GM21619 (cell line): ENCODE results near the gene MMP2.

Experiments used
- ATAC-seq: cut with Tn5 transposase; IDR thresholded peaks from one replicate; pipeline ENCODE4 v1.9.1; 2021; ENCODE audit not compliant: unreplicated experiment

MMP2 gene

DNA sequence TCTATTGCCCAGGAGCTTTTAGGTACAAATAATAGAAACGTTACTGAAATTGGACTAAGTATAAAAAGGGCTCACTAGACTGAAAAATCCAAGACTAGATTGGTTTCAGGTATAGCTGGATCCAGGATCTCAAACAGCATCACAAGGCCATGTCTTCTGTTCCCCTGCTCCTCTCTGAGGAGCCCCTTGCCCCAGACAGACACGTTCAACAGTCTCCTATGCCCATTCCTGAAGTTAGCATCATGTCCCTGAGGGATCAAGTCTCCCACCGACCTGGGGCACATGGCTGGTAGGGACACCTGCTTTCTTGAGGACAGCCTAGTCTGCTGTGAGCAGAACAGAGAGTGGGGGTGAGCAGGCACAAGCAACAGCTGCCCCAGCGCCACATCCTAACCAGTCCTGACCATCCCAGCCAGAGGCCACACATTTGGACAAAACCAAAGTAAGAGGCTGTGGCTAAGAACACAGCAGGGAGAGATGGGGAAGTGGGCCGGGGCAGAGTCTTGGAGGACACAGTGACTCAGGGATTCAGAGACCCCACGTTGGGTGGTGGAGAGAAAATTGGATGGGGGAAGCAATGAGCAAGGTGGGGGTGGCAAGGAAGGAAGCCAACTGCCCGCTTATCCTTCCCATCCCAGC lies 10.5 kb upstream of the MMP2 start:
- no peak for ATAC-seq

DNA sequence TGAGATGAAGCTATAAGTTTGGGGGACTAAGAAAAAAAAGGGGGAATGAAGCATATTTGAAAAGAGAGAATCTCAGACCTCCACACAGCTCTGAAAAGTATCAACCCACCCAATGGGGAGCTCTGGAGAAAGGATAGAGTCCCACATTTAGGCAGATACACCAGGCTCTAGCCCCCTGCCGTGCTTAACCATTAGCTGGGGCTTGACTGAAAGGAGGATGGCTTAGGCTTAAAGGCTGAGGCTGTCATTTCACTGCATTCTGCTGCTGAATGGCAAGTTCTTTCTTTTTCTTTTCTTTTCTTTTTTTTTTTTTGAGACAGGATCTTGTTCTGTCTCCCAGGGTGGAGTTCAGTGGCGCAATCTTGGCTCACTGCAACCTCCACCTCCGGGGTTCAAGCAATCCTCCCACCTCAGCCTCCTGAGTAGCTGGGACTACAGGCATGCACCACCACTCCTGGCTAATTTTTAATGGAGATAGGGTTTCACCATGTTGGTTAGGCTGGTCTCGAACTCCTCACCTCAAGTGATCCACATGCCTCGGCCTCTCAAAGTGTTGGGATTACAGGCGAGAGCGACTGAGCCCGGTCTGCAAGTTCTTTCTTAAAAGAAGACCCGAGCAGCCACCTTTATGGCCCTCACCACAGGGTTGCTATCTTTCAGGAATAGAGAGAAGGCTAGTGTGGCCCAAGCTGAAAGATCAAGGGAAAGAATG lies 9.0 kb upstream of the MMP2 start:
- ATAC-seq: no peak

DNA sequence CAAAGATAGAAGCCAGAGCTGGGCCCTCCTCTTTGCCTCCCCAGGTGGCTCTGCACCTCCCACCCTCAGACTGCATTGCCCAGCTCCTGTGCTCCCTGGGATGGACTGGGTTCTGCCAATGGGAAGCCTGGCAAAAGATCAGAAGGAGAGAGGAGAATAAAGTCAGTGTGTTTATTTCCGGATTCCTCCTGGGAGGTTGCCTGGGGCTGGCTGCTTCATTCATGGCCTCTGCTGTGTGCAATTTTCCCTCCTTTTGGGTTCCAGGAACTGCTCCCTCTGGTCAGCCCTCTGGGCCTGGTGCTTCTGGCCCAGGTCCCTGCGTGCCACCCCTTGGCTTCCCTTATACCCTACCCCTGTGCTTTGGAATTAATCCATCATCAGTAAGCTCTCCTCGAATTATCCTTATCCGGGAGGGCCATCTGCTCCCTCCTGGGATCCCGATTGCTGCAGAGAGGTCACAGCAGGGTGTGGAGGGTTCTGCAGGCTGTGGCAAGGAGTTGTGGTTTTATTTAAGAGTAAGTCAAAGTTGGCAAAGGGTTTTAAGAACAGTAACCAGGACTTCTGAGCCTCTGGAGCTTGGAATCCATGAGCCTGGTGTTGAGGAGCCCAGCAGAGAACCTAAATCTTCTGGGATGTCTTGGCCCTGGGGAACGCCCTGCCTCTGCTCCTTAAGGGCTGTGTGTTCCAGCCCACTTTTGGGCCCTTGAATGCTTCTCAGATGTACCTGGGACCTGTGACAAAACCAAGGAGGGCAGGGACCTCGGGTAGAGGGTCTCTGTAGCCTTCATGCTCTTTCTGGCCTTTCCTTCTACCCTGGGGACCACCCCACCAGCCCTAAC lies 8.2 kb upstream of the MMP2 start:
- ATAC-seq: no peak

DNA sequence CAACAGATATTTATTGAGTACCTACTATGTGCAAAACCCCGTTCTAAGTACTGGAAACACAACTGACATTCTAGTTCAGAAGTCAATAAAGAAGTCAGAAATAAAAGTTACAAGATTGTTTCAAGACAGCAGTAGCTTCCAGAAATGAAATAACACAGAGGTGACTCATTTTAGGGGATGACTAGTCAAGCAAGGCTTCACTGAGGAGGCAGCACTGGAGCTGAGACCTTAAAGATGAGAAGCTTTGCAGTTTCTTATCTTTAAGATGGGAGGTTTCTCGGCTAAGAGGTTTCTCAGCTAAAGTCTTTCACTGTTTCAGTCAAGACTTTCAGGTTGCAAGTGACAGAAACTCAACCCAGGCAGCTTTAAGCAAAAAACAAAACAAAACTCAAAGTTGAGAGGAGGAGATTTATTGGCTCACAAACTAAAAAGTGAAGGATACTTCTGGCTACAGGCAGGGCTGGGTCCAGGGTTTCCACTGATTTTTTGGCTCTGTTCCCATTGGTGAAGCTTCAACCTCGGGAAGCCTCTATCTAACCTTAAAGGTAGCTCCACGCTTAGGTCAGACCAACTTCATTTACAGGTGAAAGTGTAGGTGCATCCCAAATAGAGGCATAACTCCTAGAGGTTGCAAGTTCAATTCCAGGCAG lies 7.4 kb upstream of the MMP2 start:
- peak; percentile 79 for ATAC-seq

DNA sequence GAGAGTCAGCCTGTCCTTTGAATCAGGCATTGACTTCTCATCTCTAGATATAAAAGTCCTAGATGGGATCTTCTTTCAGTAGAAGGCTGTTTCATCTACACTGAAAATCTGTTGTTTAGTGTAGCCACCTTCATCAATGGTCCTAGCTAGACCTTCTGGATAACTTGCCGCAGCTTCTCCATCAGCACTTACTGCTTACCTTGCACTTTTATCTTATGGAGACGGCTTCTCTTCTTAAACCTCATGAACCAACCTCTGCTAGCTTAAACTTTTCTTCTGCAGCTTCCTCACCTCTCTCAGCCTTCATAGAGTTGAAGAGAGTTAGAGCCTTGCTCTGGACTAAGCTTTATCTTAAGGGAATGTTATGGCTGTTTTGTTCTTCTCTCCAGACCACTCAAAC lies 5.4 kb upstream of the MMP2 start:
- ATAC-seq: no peak

DNA sequence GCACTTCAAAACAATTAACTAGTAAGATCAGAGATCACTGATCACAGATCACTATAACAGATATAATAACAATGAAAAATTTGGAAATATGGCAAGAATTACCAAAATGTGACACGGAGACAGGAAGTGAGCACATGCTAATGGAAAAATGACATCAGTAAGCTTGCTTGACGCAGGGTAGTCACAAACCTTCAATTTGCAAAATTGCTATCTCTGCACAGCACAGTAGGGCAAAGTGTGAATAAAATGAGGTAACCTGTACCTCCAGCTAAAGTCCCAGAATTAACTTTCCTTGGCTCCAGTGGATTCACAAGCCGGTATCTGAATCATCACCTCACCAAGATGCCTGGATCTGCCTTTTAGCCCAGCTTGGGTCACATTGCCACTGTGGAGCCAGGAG lies 4.2 kb upstream of the MMP2 start:
- ATAC-seq: no peak

DNA sequence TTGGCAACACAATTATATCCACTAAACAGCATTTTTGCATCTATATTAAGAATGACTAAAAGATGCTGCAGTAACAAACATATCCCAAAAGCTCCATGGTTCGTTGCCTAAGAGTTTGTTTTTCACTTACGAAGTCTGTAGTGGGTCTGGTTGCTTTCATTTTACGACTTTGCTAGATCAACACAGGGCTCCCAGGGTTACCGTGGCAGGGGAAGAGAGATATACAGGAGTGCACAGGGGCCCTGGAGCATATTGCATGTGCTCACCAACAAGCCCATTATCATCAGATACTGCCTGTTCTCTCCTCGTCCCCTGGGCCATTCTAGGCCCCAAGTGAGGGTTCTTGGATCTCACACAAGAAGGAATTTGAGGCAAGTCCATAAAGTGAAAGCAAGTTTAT lies 3.1 kb upstream of the MMP2 start:
- ATAC-seq: no peak

DNA sequence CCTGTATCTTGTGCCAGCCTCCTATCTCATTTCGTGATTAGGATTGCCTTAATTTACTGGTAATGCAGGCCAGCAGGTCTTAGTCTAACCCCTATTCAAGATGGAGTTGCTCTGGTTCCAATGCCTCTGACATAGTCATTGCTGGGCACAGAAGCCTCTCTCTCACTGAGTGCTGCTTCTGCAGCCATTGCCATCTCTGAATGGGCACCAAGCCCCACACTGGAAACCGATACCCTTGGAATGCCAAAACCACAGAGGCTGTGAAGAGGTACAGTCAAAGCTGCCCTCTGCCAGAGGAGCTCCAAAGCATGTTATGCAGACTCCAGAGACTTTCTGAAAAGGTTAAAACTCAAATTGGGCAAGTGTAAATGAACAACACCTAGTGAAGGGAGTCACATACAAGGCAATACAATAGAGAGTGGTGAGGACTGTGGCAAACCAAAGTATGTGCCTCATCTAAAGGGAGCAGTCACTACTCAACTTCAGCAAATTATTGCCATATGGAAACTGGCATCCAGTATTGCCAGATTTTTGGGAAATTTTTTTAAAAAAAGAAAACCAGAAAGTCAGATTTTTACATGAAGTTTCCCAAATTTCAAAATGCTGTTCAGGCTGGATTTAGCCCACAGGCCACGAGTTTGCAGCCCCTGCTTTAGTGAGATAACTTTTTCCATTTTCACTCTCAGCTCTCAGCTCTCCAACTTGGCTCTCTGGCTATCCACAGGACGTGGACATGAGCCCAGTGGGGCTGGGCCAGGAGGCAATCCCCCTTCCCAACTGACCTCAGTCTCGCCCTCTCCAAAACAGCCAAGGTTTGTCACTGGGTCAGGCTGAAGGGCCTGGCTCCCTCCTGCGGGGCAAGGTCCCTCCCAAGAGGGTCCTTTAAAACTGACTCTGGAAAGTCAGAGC lies 2.1 kb upstream of the MMP2 start:
- ATAC-seq: no peak

DNA sequence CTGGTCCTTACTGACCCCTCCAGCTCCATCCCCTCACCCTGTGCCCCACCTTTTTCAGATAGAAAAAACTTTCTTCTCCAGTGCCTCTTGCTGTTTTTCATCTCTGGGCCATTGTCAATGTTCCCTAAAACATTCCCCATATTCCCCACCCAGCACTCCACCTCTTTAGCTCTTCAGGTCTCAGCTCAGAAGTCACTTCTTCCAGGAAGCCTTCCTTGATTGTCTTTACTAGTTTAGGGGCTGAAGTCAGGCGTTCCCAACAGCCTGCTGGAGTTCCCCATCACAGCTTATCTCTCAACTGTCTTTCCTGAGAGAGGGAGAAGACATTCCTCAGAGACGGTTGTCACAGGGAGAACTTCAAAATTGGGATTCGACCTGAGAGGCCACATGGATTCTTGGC lies 1.3 kb upstream of the MMP2 start:
- no peak for ATAC-seq

DNA sequence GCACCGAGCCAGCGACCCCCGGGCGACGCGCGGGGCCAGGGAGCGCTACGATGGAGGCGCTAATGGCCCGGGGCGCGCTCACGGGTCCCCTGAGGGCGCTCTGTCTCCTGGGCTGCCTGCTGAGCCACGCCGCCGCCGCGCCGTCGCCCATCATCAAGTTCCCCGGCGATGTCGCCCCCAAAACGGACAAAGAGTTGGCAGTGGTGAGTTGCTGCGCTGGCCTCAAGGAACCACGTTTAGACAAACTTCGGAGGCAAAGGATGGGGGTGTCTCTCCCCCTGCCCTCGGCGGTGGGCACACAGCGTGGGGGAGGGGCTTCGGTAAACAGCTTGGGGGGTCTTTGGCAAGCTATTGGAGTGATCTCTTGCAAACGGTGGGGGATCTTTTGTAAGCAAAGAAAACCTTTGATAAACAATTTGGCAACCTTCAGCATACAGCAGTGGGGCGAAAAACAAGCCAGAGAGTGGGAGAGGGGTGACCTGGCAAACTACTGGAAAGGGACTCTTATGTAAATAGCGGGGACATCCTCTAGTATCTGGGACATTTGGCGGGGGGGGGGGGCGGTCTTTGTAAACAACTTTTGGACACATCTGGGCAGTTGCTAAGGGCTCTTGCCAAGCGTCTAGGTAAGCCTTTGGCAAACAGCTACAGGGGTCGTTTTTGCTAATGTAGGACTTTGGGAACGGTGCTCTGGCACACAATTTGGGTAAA lies 587 bp downstream of the MMP2 start:
- ATAC-seq: no peak

DNA sequence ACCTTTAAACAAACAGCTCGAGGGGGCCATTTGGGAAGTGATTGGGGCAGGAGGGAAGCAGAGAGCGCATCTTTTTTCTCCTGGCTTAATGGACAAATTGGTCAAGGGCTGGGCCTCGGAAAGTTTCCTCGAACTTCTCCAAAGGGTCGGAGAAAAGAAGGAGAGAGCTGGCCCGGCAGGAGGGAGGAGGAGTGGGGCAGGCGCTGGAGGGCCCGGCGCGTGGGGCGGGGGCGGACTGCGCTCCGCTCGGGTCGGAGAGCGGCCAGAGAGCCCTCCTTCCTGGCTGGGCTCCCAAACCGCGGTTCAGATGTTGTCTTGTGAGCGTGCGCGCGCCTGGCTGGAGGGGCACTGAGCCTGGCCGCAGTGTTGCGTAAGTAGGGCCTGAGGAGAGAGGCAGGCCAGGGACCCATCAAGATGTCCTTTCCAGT lies 1.2 kb downstream of the MMP2 start:
- no peak for ATAC-seq

DNA sequence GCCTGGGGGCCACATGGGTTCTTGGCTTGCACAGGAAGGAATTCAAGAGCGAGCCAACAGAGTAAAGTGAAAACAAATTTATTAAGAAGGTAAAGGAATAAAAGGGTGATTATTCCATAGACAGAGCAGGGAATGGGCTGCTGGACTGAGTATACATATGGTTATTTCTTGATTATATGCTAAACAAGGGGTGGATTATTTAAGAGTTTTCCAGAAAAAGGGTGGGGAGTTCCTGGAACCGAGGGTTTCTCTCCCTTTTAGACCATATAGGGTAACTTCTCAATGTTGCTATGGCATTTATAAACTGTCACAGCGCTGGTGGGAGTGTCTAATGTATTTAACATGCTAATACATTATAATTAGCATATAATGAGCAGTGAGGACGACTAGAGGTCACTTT lies 2.0 kb downstream of the MMP2 start:
- ATAC-seq: no peak

DNA sequence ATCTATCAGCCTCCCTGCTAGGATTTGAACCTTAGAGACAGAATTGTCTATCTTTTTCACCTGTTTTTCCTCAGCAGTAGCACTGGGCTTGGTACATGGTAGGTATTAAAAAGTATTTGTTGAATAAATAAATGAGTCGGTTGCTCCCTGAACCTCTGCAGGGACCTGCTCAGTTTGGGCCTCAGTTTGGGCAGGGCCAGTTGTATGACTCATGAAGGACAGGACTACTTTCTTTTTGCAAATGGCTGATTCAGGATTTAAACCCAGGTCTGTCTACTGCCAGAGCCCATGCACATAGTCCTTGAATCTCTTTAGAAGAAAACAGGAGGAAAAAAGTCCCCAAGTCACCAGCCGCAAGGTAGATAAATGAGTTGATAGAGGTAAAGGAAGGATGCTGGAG lies 3.1 kb downstream of the MMP2 start:
- no peak for ATAC-seq

DNA sequence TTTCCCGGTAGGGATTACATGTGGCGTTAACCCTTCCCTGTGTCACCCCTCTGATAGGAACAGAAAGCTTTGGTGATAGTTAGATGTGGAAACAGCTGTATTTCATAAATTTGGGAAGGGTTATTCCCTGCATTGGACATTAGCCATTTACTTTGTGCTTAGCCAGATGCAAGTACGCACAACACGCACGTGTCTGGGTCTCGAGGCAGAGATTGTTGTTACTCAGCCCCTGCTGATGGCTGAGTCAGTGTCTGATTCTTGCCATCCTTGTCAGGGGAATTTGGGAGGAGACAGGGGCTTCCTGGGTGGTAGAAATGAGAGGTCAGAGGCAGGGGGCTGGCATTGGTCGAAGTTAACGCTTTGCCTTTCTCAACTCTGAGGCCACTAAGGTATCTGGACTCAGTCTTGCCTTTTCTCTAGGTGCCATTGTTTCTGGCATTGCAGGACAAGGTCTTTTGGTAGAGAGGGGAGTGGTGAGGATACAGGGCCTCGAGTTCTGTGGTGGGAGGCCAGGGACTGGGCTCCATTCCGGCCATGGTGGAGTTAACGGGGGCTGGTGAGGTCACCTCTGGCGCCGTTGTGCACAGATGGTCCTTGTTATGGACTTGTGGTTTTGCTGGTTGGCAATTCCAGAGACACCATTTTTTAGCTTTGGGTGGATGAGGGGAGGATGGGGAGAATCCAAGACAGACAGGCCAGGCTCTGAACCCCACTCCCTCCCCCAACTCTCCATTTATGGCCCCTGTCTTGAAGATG lies 8.2 kb downstream of the MMP2 start:
- ATAC-seq: no peak

DNA sequence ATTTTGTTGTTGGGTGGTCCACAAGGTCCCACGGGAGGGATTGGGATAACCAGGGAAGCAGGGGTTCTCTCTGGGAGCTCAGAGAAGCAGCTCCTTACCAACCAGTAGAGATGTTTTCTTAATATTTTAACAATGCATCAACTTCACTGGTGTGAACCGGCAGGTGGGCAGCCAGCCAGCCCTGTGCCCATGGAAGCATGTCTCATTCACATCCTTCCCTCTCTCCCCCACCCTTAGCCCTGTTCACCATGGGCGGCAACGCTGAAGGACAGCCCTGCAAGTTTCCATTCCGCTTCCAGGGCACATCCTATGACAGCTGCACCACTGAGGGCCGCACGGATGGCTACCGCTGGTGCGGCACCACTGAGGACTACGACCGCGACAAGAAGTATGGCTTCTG lies 9.3 kb downstream of the MMP2 start:
- ATAC-seq: no peak

DNA sequence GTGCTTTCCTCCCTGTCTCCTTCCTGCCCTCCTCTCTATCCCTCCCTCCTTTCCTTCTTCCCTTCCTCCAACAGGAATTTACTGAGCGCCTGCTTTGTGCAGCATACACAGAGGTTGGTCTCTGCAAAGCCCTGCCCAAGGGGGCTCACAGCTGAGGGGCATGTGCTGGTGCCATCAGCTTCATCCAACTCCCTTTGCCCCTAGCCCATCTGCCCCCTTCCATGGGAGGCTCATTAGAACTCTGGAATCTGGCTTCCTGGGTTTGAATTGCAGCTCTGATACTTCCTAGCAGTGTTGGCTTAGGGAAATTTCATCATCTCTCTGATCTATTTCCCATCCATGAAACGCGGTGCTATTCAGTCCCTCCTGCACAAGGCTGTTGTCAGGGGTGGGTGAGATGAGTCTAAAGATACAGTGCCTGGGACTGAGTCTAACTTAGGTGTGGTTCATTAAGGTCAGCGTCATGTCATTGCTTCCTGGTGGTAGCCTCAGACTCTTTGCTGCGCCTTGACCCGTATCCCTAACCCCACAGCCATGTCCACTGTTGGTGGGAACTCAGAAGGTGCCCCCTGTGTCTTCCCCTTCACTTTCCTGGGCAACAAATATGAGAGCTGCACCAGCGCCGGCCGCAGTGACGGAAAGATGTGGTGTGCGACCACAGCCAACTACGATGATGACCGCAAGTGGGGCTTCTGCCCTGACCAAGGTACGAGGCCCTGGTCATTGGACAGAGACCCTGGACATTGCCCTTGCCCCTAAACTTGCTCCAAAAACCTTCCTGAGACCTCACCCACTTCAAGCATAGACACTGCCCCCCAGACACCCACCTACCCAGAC lies 10.3 kb downstream of the MMP2 start:
- no peak for ATAC-seq

DNA sequence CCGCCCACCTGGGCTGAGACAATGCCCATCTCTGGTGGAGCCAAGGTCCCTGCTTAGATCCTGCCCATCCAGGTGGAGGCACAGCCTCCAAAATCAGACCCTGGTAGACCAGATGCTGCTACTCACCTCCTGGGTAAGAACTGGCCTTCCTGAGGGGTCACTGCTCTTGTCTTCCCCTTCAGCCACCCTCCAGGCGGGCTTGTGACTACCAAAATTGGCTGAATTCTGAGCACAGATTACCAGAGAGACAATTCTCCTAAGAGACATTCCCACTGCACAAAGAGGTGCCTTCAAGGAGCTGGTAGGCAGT lies 10.9 kb downstream of the MMP2 start:
- ATAC-seq: no peak

DNA sequence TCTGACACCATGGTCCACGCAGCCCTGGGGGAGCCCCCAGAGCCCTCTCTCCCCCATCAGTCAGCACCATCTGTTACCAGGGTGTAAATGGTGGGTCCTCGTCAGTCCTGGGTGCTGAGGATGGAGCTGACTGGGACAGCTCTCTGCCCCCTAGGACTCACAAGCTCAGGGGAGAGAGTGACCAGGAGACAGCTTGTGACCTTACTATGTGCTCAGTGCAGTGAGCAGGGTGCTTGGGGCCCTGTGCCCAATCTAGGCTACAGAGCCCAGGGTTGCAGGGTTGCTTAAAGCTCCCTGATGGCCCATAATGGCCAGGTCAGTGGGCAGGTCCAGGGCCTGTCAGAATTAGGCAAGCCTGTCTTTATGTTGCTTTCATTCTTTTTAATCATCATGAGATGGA lies 11.3 kb downstream of the MMP2 start:
- ATAC-seq: no peak

DNA sequence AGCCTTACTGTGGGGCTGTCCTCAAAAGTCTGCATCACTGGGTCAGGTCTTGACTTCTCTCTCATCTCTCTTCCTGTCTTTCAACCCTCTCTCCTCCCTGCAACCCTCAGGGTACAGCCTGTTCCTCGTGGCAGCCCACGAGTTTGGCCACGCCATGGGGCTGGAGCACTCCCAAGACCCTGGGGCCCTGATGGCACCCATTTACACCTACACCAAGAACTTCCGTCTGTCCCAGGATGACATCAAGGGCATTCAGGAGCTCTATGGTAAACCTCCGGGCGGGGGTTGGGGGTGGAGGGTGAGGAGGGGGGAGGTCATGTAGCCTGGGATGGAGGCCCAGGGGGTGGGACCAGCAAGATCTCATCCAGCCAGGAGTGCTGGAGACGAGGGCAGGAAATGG lies 12.7 kb downstream of the MMP2 start:
- no peak for ATAC-seq
